Stimulated activated naive CD8-positive, alpha-beta T cell treated with anti-CD3 and anti-CD28 coated beads, Interleukin-15, amount 100 ng/mL, for 72 hours (primary cell): ENCODE measurements around the gene ARHGAP10.
A peak's percentile ranks its signal among the peaks of the same experiment; 100 is the strongest.

ENCODE experiments used
- ATAC-seq: fragments of 150-1000 bp; cut with Tn5 transposase; 2 replicates; pipeline ENCODE4 v1.10.0; 2021; ENCODE audit warnings: mild to moderate bottlenecking, moderate library complexity
- DNase-seq, 2 donors: peaks; one replicate each; pipeline ENCODE4 v3.0.0; 2021 to 2022
- H3K27ac Mint-ChIP-seq, 2 donors: one replicate each; pipeline ENCODE4 v1.8.0; 2022; ENCODE audit warnings: mild to moderate bottlenecking in 2 of 2, mixed read lengths in 2 of 2, moderate library complexity in 2 of 2
- H3K27me3 Mint-ChIP-seq: one replicate; pipeline ENCODE4 v1.8.0; 2022; ENCODE audit warnings: mixed read lengths
- H3K4me1 Mint-ChIP-seq: one replicate; pipeline ENCODE4 v1.8.0; 2022; ENCODE audit warnings: mild to moderate bottlenecking, mixed read lengths
- H3K4me3 Mint-ChIP-seq, 2 donors: one replicate each; pipeline ENCODE4 v1.8.0; 2022; ENCODE audit warnings: mild to moderate bottlenecking in 2 of 2, mixed read lengths in 2 of 2, moderate library complexity in 1 of 2
- H3K9me3 Mint-ChIP-seq, 2 donors: one replicate each; pipeline ENCODE4 v1.8.0; 2022; ENCODE audit warnings: mixed read lengths in 2 of 2

Gene ARHGAP10

DNA sequence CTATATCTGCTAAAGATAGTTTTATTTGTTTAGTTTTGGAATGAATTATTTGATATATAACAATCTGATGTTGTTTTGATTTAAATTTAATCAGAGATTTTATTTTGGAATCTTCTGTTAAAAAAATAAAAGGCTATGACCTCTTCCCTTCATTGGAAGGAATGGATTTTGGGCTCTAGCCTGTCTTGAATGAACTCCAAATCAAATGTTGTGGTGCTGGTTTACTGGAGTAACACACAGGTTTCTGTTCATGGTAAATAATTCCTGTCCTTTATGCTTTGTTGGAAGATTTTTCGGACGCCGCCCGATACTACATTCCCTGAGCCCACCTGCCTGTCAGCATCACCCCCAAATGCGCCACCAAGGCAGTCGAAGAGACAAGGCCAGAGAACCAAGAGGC, 291.1 kb downstream of the ARHGAP10 start:
- no peak for ATAC-seq
- Mint-ChIP-seq H3K27me3 (no peaks in the 10 kb centered on the region), H3K9me3 (peaks cover 2 to 5% of the 10 kb centered on the region in 2 donors), H3K27ac (no peak overlapping the region), H3K4me1 (no peaks in the 10 kb centered on the region), H3K4me3 (no peak overlapping the region)
- no peak for DNase-seq

DNA sequence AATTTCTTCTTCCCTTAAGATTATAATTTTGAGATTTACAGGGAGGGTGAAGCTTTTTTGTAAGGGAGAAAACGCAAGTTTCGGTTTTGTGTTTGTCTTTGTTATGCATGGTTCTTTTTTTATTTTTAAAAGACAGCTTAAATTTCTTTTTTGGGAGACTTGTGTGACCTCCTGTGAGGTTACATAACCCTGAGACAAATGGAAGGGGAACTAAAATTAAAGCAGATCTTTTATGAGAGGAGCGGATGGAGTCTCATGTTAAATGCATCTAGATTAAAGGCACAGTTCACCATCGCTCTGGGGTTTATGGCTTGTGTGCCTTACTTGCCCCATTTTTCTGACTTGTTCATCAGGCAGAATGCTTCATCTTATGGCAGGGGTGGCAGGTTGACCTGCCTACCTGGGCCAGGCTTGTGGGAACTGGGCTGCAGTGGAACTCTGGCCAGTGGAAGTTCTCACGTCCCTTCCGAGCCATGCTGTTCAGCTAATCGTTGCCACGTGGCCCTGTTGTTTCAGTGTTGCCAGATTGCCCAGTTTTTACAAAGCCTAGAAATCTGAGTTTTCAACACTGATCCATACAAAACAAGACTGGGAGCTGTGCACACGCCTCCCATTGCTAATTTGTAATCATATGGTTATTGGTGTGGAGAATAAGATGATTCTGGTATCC, 291.8 kb downstream of the ARHGAP10 start:
- DNase-seq (no peak), ATAC-seq (no peak)
- H3K4me1 Mint-ChIP-seq: no peaks in the 10 kb centered on the region
- no peak overlapping the region for H3K4me3 Mint-ChIP-seq
- peaks cover 8 to 11% of the 10 kb centered on the region in 2 donors for H3K9me3 Mint-ChIP-seq
- no peaks in the 10 kb centered on the region for H3K27me3 Mint-ChIP-seq
- H3K27ac Mint-ChIP-seq: no peak overlapping the region

DNA sequence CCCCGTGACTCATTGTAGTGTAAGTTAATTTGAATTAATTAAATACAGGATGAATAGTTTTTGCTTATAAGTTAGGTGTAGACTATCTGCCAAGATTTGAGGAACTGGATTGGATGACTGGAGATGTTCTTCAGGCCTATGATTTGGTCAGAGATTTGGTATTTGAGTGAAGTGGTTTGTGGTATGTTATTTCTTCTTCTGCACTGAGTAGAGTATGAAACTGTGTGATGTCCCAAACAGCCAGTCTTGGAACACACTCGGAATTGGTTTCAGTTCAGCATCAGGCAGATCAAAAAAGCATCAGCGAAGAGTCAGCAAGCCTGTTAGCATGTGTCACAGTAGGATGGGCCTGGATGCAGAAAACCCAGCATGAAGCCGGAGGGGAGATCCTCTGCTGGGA, 294.1 kb downstream of the ARHGAP10 start:
- Mint-ChIP-seq H3K4me3 (no peak overlapping the region), H3K27ac (no peak overlapping the region), H3K9me3 (peaks cover 12 to 13% of the 10 kb centered on the region in 2 donors), H3K4me1 (peaks cover 9% of the 10 kb centered on the region), H3K27me3 (no peaks in the 10 kb centered on the region)
- DNase-seq: no peak
- ATAC-seq: no peak

GRCh38 chr4:148027201-148027600, 295.3 kb downstream of the ARHGAP10 start:
- ATAC-seq: no peak
- Mint-ChIP-seq H3K9me3 (peaks cover 12 to 13% of the 10 kb centered on the region in 2 donors), H3K4me3 (no peak overlapping the region), H3K27me3 (no peaks in the 10 kb centered on the region), H3K4me1 (peaks cover 9% of the 10 kb centered on the region), H3K27ac (no peak overlapping the region)
- DNase-seq: no peak

GRCh38 chr4:148029781-148030180, 297.9 kb downstream of the ARHGAP10 start:
- no peaks in the 10 kb centered on the region for H3K27me3 Mint-ChIP-seq
- H3K4me1 Mint-ChIP-seq: peaks cover 9% of the 10 kb centered on the region
- no peak overlapping the region for H3K4me3 Mint-ChIP-seq
- peak overlapping the region in 1 of 2 donors; percentile 82 for H3K27ac Mint-ChIP-seq
- no peak for ATAC-seq
- H3K9me3 Mint-ChIP-seq: peaks cover 12 to 13% of the 10 kb centered on the region in 2 donors
- no peak for DNase-seq

- no peak overlapping the region for H3K4me3 Mint-ChIP-seq
- H3K4me1 Mint-ChIP-seq: peaks cover 9% of the 10 kb centered on the region
- peaks cover 12 to 13% of the 10 kb centered on the region in 2 donors for H3K9me3 Mint-ChIP-seq
- ATAC-seq: peak; percentile 35
- DNase-seq: no peak
- peak overlapping the region; percentile 81 to 94 for H3K27ac Mint-ChIP-seq
- no peaks in the 10 kb centered on the region for H3K27me3 Mint-ChIP-seq
Measured at GRCh38 chr4:148030193-148030873, 298.4 kb downstream of the ARHGAP10 start.

DNA sequence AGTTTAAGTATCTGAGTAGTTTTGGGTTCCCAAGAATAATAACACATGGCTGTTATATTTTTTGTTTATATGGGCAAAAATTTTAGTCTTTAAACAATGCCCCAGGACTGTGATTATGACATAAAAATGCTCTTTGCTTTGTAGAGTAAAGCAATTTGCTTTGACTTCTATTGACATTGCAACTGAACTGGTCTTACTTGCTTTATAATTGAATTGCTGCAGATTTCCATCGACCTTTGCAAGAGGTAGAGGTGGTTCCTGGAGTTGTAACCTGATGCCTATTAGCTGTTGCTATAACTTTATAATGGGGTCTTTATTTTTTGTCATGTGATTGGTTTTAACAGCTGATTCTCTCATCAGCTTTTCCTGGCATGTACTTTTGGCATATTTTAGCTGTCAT, 302.9 kb downstream of the ARHGAP10 start:
- H3K27me3 Mint-ChIP-seq: no peaks in the 10 kb centered on the region
- ATAC-seq (no peak), DNase-seq (no peak)
- H3K27ac Mint-ChIP-seq: no peak overlapping the region
- peaks cover 13% of the 10 kb centered on the region for H3K4me1 Mint-ChIP-seq
- peaks cover 9 to 10% of the 10 kb centered on the region in 2 donors for H3K9me3 Mint-ChIP-seq
- no peak overlapping the region for H3K4me3 Mint-ChIP-seq

- peaks cover 16% of the 10 kb centered on the region for H3K4me1 Mint-ChIP-seq
- no peak overlapping the region for H3K4me3 Mint-ChIP-seq
- no peak overlapping the region for H3K27ac Mint-ChIP-seq
- no peaks in the 10 kb centered on the region for H3K27me3 Mint-ChIP-seq
- DNase-seq: no peak
- peaks cover under 1 to 2% of the 10 kb centered on the region in 2 donors for H3K9me3 Mint-ChIP-seq
- no peak for ATAC-seq
Measured at GRCh38 chr4:148041606-148042329, 309.9 kb downstream of the ARHGAP10 start.

- peaks cover 12% of the 10 kb centered on the region for H3K4me1 Mint-ChIP-seq
- no peaks in the 10 kb centered on the region for H3K9me3 Mint-ChIP-seq
- no peak overlapping the region for H3K27ac Mint-ChIP-seq
- DNase-seq (no peak), ATAC-seq (peak; percentile 35)
- H3K27me3 Mint-ChIP-seq: no peaks in the 10 kb centered on the region
- H3K4me3 Mint-ChIP-seq: no peak overlapping the region
Measured at GRCh38 chr4:148044089-148044911, 312.4 kb downstream of the ARHGAP10 start.

GRCh38 chr4:148044912-148045352, 313.0 kb downstream of the ARHGAP10 start:
- no peak overlapping the region for H3K27ac Mint-ChIP-seq
- no peaks in the 10 kb centered on the region for H3K27me3 Mint-ChIP-seq
- DNase-seq: no peak
- peak; percentile 85 for ATAC-seq
- H3K4me3 Mint-ChIP-seq: no peak overlapping the region
- H3K9me3 Mint-ChIP-seq: no peaks in the 10 kb centered on the region
- peaks cover 12% of the 10 kb centered on the region for H3K4me1 Mint-ChIP-seq

- Mint-ChIP-seq H3K27ac (no peak overlapping the region), H3K4me1 (peaks cover 45% of the 10 kb centered on the region), H3K27me3 (no peaks in the 10 kb centered on the region), H3K9me3 (peaks cover 0 to 5% of the 10 kb centered on the region in 2 donors), H3K4me3 (no peak overlapping the region)
- DNase-seq (no peak), ATAC-seq (no peak)
Measured at GRCh38 chr4:148048598-148048997, 316.7 kb downstream of the ARHGAP10 start.

DNA sequence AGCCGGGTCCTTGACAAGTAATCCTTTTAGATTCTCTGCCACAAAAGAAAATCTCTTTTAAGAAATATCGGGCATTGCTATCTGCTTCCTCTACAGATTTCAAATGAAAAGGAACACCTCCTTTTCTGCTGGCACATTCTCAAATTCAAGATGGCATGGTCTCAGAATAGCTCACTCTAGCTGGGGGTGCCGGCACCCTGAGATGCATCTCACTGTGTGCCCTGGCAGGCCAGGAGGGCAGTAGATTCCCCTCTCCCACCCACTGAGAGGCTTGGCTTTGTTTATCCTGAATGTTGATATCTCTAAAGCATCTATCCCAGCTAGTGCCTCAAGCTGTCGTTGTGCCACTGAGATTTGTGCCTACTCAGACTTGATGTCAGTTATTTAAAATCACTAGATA, 319.5 kb downstream of the ARHGAP10 start:
- Mint-ChIP-seq H3K27me3 (no peaks in the 10 kb centered on the region), H3K9me3 (peaks cover 0 to 5% of the 10 kb centered on the region in 2 donors), H3K27ac (peak overlapping the region in 1 of 2 donors; percentile 88), H3K4me3 (peak overlapping the region in 1 of 2 donors; percentile 23), H3K4me1 (peaks cover 59% of the 10 kb centered on the region)
- no peak for ATAC-seq
- no peak for DNase-seq

DNA sequence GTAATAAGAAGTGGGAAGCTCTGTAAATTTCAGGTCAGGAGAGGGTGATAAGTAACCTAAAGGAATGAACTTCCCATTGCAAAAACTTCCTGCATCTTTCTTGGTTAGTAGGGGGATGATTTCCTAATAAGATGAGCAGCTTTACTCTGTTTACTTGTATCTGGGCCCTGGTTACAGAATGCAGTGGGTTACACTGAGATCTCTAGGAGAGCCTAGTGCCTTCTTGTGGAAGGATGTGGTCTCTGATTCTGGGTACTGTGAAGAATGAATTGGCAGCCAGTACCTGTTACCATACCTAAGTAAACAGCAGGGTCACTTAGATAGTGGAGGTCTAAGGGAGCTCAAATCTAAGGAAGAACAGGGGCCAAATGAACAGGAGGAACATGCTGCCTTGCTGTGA, 320.6 kb downstream of the ARHGAP10 start:
- Mint-ChIP-seq H3K9me3 (peaks cover 0 to 5% of the 10 kb centered on the region in 2 donors), H3K27ac (peak overlapping the region; percentile 48 to 88), H3K4me1 (peaks cover 69% of the 10 kb centered on the region), H3K4me3 (peak overlapping the region; percentile 42 to 55), H3K27me3 (no peaks in the 10 kb centered on the region)
- ATAC-seq (peak; percentile 87), DNase-seq (peak; percentile 40 to 58)

- H3K4me3 Mint-ChIP-seq: peak overlapping the region in 1 of 2 donors; percentile 37
- H3K27ac Mint-ChIP-seq: no peak overlapping the region
- peaks cover 79% of the 10 kb centered on the region for H3K4me1 Mint-ChIP-seq
- ATAC-seq (no peak), DNase-seq (no peak)
- H3K27me3 Mint-ChIP-seq: no peaks in the 10 kb centered on the region
- H3K9me3 Mint-ChIP-seq: peaks cover 0 to 5% of the 10 kb centered on the region in 2 donors
Measured at GRCh38 chr4:148053298-148054003, 321.6 kb downstream of the ARHGAP10 start.
